Activated T-cell treated with anti-CD3 and anti-CD28 coated beads, Interleukin-2, amount 50 U/mL, for 4 hours (primary cell): ENCODE measurements around the gene BPNT1. TPM values are rescaled to one million over a fixed set of nuclear protein-coding genes. Genes with fewer than 3 reads are reported as not detected.

Source experiments
- total RNA-seq, 3 donors: library from RNA; stranded (reverse); gene quantifications; one replicate each; pipeline ENCODE4 v1.2.1, GENCODE V29; 2021

BPNT1 gene
- total RNA-seq, 3 donors from 2014 or later = 25.5 to 29.4 (median 28.2) TPM

Other genes starting within 250 kb of the BPNT1 start
- not detected for gene SLC30A10, start 161.2 kb downstream of the BPNT1 start, total RNA-seq
- 100 to 1,000 TPM; 187 to 217 (median 208) TPM for gene EPRS1, start 43.3 kb downstream of the BPNT1 start, total RNA-seq
- gene IARS2, start 4.3 kb upstream of the BPNT1 start, total RNA-seq = 10 to 100 TPM; 60.6 to 65.7 (median 63.0) TPM
- 10 to 100 TPM; 34.9 to 37.2 (median 36.1) TPM for gene RAB3GAP2, start 182.7 kb upstream of the BPNT1 start, total RNA-seq